Endothelial cell of umbilical vein (primary cell): Measurements from ENCODE around the gene ZBTB21. TPM values are rescaled to one million over a fixed set of nuclear protein-coding genes. Genes with fewer than 3 reads are reported as not detected.

ENCODE experiments used
- BruUV-seq: library from RNA; stranded (reverse); fragments of 400-500 nt; replicated peaks from 2 replicates; lab custom pipeline; 2021; lab: Mats Ljungman, UMichigan
- CTCF ChIA-PET: fragments of 300-600, 350-600 bp; sonication (Branson Sonifier 250); formaldehyde crosslinking; loops from one replicate; lab custom pipeline; 2021; ENCODE audit warnings: antibody characterized with exemption, inconsistent platforms; lab: Charles Lee
- POLR2A ChIA-PET: fragments of 300-600, 350-600 bp; sonication (Branson Sonifier 250); formaldehyde crosslinking; loops from one replicate; lab custom pipeline; 2021; ENCODE audit warnings: antibody characterized with exemption, inconsistent platforms; lab: Charles Lee
- DNase-seq: peaks from one replicate; pipeline ENCODE4 v3.0.0-alpha.2; 2011; ENCODE audit warnings: low read depth, low spot score
- FAIRE-seq: peaks from 2 replicates; lab custom pipeline; 2011; peaks lifted over from hg19 to GRCh38; lab: Jason Lieb, UNC
- H2AFZ ChIP-seq: 2 replicates; pipeline ENCODE4 v1.6.0; 2012; ENCODE audit warnings: low read depth, low read length, control low read depth, inconsistent platforms
- H3K27ac ChIP-seq: 2 replicates; pipeline ENCODE4 v1.5.1; 2011; ENCODE audit warnings: low read depth, mild to moderate bottlenecking, control low read depth, low read length, moderate library complexity; ENCODE audit not compliant: insufficient read depth
- H3K27me3 ChIP-seq, 2 experiments: 2 replicates each; pipeline versions ENCODE4 v1.6.0 to v1.6.1; 2011; ENCODE audit warnings: low read length in 2 of 2, mixed read lengths in 1 of 2; ENCODE audit not compliant: control insufficient read depth in 2 of 2, insufficient read depth in 2 of 2
- H3K36me3 ChIP-seq, 2 experiments: 2 replicates in 1 of 2; 3 replicates in 1 of 2; pipeline ENCODE4 v1.5.1; 2011; ENCODE audit warnings: low read length in 2 of 2, mild to moderate bottlenecking in 1 of 2, moderate library complexity in 1 of 2; ENCODE audit not compliant: control insufficient read depth in 2 of 2, insufficient read depth in 2 of 2; ENCODE audit errors: extremely low read depth in 1 of 2
- H3K4me1 ChIP-seq: 3 replicates; pipeline ENCODE4 v1.5.1; 2011; ENCODE audit warnings: mild to moderate bottlenecking, low read length; ENCODE audit not compliant: control insufficient read depth, insufficient read depth; ENCODE audit errors: extremely low read depth
- H3K4me2 ChIP-seq: 2 replicates; pipeline ENCODE4 v1.6.1; 2011; ENCODE audit warnings: low read length, control low read depth, mixed read lengths; ENCODE audit not compliant: insufficient read depth
- H3K4me3 ChIP-seq, 3 experiments: fragments of 200-600 bp in 1 of 3; sonication (generic), shearing (Covaris generic) in 1 of 3; replicated peaks in 1 of 3; 2 replicates each; pipeline ENCODE4 v1.5.1; 2011 to 2016; ENCODE audit warnings: control low read depth in 3 of 3, low read length in 3 of 3, mild to moderate bottlenecking in 2 of 3, inconsistent platforms in 1 of 3, low read depth in 1 of 3, moderate library complexity in 1 of 3; ENCODE audit not compliant: insufficient read depth in 1 of 3
- H3K79me2 ChIP-seq: 2 replicates; pipeline ENCODE4 v1.6.0; 2012; ENCODE audit warnings: low read length, inconsistent platforms; ENCODE audit not compliant: control insufficient read depth, insufficient read depth
- H3K9ac ChIP-seq: replicated peaks from 2 replicates; pipeline ENCODE3; 2011; ENCODE audit warnings: low read length, control low read depth; ENCODE audit not compliant: insufficient read depth; ENCODE audit errors: extremely low read depth
- H3K9me1 ChIP-seq: replicated peaks from 3 replicates; pipeline ENCODE4 v1.6.0; 2011; ENCODE audit warnings: mild to moderate bottlenecking, low read length; ENCODE audit not compliant: control insufficient read depth, insufficient read depth; ENCODE audit errors: extremely low read depth
- H3K9me3 ChIP-seq: replicated peaks from 2 replicates; pipeline ENCODE4 v1.5.1; 2012; ENCODE audit warnings: low read length, inconsistent platforms; ENCODE audit not compliant: control insufficient read depth, insufficient read depth
- H4K20me1 ChIP-seq: replicated peaks from 2 replicates; pipeline ENCODE3; 2011; ENCODE audit warnings: mild to moderate bottlenecking, low read length; ENCODE audit not compliant: control insufficient read depth, insufficient read depth; ENCODE audit errors: extremely low read depth
- EZH2 ChIP-seq: IDR thresholded peaks from 2 replicates; pipeline ENCODE4 v1.6.1; 2012; ENCODE audit warnings: borderline replicate concordance, low read depth, mild to moderate bottlenecking, moderate library complexity, low read length, inconsistent platforms; ENCODE audit not compliant: severe bottlenecking
- FOS ChIP-seq: IDR thresholded peaks from 2 replicates; pipeline ENCODE4 v1.6.1; 2011; ENCODE audit warnings: mild to moderate bottlenecking, low read length, moderate library complexity, borderline replicate concordance; ENCODE audit not compliant: insufficient read depth
- GATA2 ChIP-seq: IDR thresholded peaks from 2 replicates; pipeline ENCODE4 v1.7.0; 2011; ENCODE audit warnings: low read depth, mild to moderate bottlenecking, moderate library complexity, mixed read lengths, low read length; ENCODE audit not compliant: insufficient read length, insufficient read depth
- JUN ChIP-seq: IDR thresholded peaks from 2 replicates; pipeline ENCODE4 v1.6.1; 2011; ENCODE audit warnings: borderline replicate concordance, low read depth; ENCODE audit not compliant: insufficient read length, insufficient read depth
- MYC ChIP-seq: IDR thresholded peaks from one replicate; pipeline ENCODE4 v1.6.1; 2011; ENCODE audit warnings: mild to moderate bottlenecking, low read depth, low read length
- POLR2AphosphoS5 ChIP-seq: IDR thresholded peaks from 2 replicates; pipeline ENCODE4 v1.6.1; 2012; ENCODE audit warnings: low read depth, mild to moderate bottlenecking, control low read depth, low read length, moderate library complexity; ENCODE audit not compliant: insufficient read depth
- dilution Hi-C: fragments of 300-500 bp; cut with MboI; formaldehyde crosslinking; loops from one replicate; pipeline ENCODE4 v1.15.0; 2019; ENCODE audit warnings: low sequenced_read_pairs; ENCODE audit not compliant: extremely low pct_ligation_motif_present
- intact Hi-C: fragments of 100-400 bp; cut with micrococcal nuclease; formaldehyde crosslinking; loops from one replicate; pipeline ENCODE4 v1.10.0; 2022
- polyA plus RNA-seq, 4 experiments: library from polyadenylated mRNA; depleted of rRNA in 3 of 4; stranded (reverse) in 3 of 4; unstranded in 1 of 4; fragments of >200 nt; gene quantifications; 2 replicates each; pipeline versions ENCODE4 v1.2.1 to v1.2.3, GENCODE V29; 2011 to 2012; ENCODE audit warnings: missing spikeins in 1 of 4
- total RNA-seq: library from RNA; stranded (reverse); gene quantifications from 2 replicates; pipeline ENCODE4 v1.2.3, GENCODE V29; 2021
- TF ChIP-seq, protein P1 (sequence below): IDR thresholded peaks from 2 replicates; pipeline ENCODE4 v1.6.1; 2011; ENCODE audit not compliant: insufficient read depth, insufficient read length

ZBTB21 gene
- total and polyA plus RNA-seq, 2 donors (not counting 3 experiments of a cell fraction or from before 2014, with no cell fraction given) = 2.8 to 12.4 TPM

DNA sequence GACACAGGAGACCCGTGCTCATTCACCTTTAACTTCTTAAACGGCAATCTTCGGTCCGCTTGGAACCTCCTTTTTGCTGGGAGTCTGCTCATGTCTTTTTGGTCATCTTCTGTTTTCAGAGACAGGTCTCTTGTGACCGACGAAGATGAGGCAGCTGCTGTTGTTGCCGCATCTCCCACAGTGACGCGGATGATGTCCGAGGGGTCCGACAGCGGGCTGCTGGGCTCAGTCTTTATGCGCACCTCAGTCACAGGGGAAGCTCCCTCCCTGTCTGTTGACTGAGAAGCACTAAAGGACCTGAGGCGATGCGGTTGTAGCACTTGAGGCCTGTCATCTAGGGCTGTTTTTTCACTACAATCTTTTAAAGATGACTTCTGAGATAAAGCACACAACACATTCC lies 17.6 kb downstream of the ZBTB21 start:
- Histone ChIP-seq H3K36me3 (peaks cover 10 to 12% of the 10 kb centered on the region in 2 experiments), H3K9ac (no peak overlapping the region), H2AFZ (no peak overlapping the region), H3K4me1 (no peaks in the 10 kb centered on the region), H3K4me2 (no peak overlapping the region), H3K27me3 (no peaks in the 10 kb centered on the region), H3K4me3 (no peak overlapping the region), H3K9me1 (no peaks in the 10 kb centered on the region), H3K9me3 (no peaks in the 10 kb centered on the region), H4K20me1 (peaks cover 2% of the 10 kb centered on the region), H3K27ac (no peak overlapping the region), H3K79me2 (no peaks in the 10 kb centered on the region)
- ChIA-PET POLR2A (no interaction called here), CTCF (interaction anchor here (0.6 kb wide), 1 partner anchor 13 kb away, joined by 3 read pairs; no protein-coding TSS in a partner anchor)
- dilution Hi-C loops = no loop called here
- BruUV-seq = no TSS peak
- DNase-seq (no peak), FAIRE-seq (no peak)
- no peak for TF ChIP-seq JUN
- TF ChIP-seq, protein P1, sequence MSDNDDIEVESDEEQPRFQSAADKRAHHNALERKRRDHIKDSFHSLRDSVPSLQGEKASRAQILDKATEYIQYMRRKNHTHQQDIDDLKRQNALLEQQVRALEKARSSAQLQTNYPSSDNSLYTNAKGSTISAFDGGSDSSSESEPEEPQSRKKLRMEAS = no peak
- no peak for TF ChIP-seq FOS
- no peak for TF ChIP-seq POLR2AphosphoS5
- TF ChIP-seq GATA2 = no peak
- TF ChIP-seq MYC = no peak
- intact Hi-C loops = no loop called here

DNA sequence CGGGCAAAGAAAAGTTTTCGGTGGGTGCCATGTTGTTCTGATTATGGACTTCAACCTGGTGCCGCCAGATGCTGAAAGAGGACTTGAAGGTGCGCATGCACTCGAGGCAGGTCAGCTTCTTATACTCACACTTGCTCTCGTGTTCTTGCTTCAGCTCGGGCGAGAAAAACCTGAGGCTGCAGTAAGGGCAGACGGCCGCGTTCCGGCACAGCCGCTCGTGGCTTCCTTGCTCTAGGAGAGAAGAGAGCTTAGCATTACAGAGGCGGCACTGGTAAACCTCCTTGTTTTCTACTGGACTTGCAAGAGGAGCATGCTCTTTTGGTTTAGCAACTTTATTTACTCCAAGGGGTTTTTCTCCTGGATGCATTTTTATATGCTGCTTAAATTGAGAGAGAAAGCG lies 18.5 kb downstream of the ZBTB21 start:
- Histone ChIP-seq H3K27ac (no peak overlapping the region), H3K79me2 (no peaks in the 10 kb centered on the region), H3K9me3 (no peaks in the 10 kb centered on the region), H3K4me2 (no peak overlapping the region), H3K9me1 (no peaks in the 10 kb centered on the region), H3K27me3 (no peaks in the 10 kb centered on the region), H3K9ac (no peak overlapping the region), H2AFZ (no peak overlapping the region), H3K4me1 (no peaks in the 10 kb centered on the region), H3K36me3 (peaks cover 10 to 12% of the 10 kb centered on the region in 2 experiments), H4K20me1 (peaks cover 2% of the 10 kb centered on the region), H3K4me3 (no peak overlapping the region)
- dilution Hi-C loops = no loop called here
- no TSS peak for BruUV-seq
- TF ChIP-seq FOS (no peak), POLR2AphosphoS5 (no peak), GATA2 (no peak), EZH2 (no peak)
- FAIRE-seq (no peak), DNase-seq (no peak)
- CTCF ChIA-PET = no interaction called here
- POLR2A ChIA-PET = no interaction called here
- intact Hi-C loops = no loop called here
